Upper lobe of left lung (tissue), 4 donors: ENCODE results near the gene CARD9.

Source experiments
- CTCF ChIP-seq, 6 experiments: fragments of 450-650 bp in 4 of 6; fragments of 200-600 bp in 2 of 6; sonication (generic) in 2 of 6; IDR thresholded peaks; one replicate each; pipeline ENCODE4 v1.5.1; 2016 to 2019; ENCODE audit warnings: antibody characterized with exemption in 6 of 6
- EP300 ChIP-seq, 4 donors: sonication (generic); formaldehyde crosslinking; IDR thresholded peaks; one replicate each; pipeline ENCODE4 v1.5.1; 2017; ENCODE audit warnings: antibody characterized with exemption in 4 of 4, control low read depth in 2 of 4
- POLR2A ChIP-seq, 4 donors: fragments of 450-650 bp; IDR thresholded peaks; one replicate each; pipeline ENCODE4 v1.5.1; 2016 to 2017; ENCODE audit warnings: antibody characterized with exemption in 4 of 4, mild to moderate bottlenecking in 2 of 4

- TF ChIP-seq CTCF (IDR thresholded peaks at IDR 0.05) (no peak), POLR2A (IDR thresholded peaks at IDR 0.05) (no peak), EP300 (IDR thresholded peaks at IDR 0.05) (no peak)
Observed at GRCh38 chr9:136326761-136327303, 46.6 kb downstream of the CARD9 start.
